H1 (cell line): Measurements from ENCODE around the gene ZNF281. TPM values are rescaled to one million over a fixed set of nuclear protein-coding genes. Genes with fewer than 3 reads are reported as not detected.

Experiments
- CTCF ChIA-PET: fragments of 300-600 bp; sonication (Branson Sonifier 250); formaldehyde crosslinking; loops from one replicate; lab custom pipeline; 2021; ENCODE audit not compliant: partially characterized antibody; lab: Charles Lee
- POLR2A ChIA-PET: fragments of 300-600 bp; sonication (Branson Sonifier 250); formaldehyde crosslinking; loops from one replicate; lab custom pipeline; 2021; ENCODE audit warnings: inconsistent platforms; ENCODE audit not compliant: partially characterized antibody; lab: Charles Lee
- DNase-seq, 2 experiments: peaks; one replicate each; pipeline versions ENCODE4 v3.0.0 to v3.0.0-alpha.2; 2010 to 2022; ENCODE audit warnings: low spot score in 2 of 2, low read depth in 1 of 2, mixed read lengths in 1 of 2
- FAIRE-seq: peaks from 2 replicates; lab custom pipeline; 2011; peaks lifted over from hg19 to GRCh38; lab: Jason Lieb, UNC
- H2AFZ ChIP-seq: 2 replicates; pipeline ENCODE4 v1.8.1; 2012; ENCODE audit warnings: low read length, inconsistent platforms
- H2AK5ac ChIP-seq: 2 replicates; pipeline ENCODE4 v1.6.1; 2013; ENCODE audit warnings: low read depth, low read length
- H2BK120ac ChIP-seq: replicated peaks from 2 replicates; pipeline ENCODE3; 2013; ENCODE audit warnings: low read depth, low read length, inconsistent platforms
- H2BK12ac ChIP-seq: 2 replicates; pipeline ENCODE4 v1.6.1; 2013; ENCODE audit warnings: low read depth, low read length
- H2BK15ac ChIP-seq: 2 replicates; pipeline ENCODE4 v1.6.1; 2013; ENCODE audit warnings: low read length
- H2BK20ac ChIP-seq: 2 replicates; pipeline ENCODE4 v1.6.1; 2013; ENCODE audit warnings: low read length
- H2BK5ac ChIP-seq: 2 replicates; pipeline ENCODE4 v1.6.1; 2013; ENCODE audit warnings: low read depth, low read length
- H3K14ac ChIP-seq: 2 replicates; pipeline ENCODE4 v1.6.1; 2013; ENCODE audit warnings: inconsistent platforms; ENCODE audit not compliant: insufficient read length
- H3K18ac ChIP-seq: 2 replicates; pipeline ENCODE4 v1.6.1; 2013; ENCODE audit warnings: low read length; ENCODE audit errors: extremely low read depth
- H3K23ac ChIP-seq: 2 replicates; pipeline ENCODE4 v1.6.1; 2013; ENCODE audit warnings: inconsistent platforms; ENCODE audit not compliant: insufficient read length
- H3K23me2 ChIP-seq: 2 replicates; pipeline ENCODE4 v1.6.1; 2013; ENCODE audit warnings: low read depth, low read length
- H3K27ac ChIP-seq: 2 replicates; pipeline ENCODE4 v1.6.1; 2011; ENCODE audit warnings: low read depth, low read length, inconsistent platforms
- H3K27me3 ChIP-seq, 4 experiments: replicated peaks in 1 of 4; 1 replicate in 1 of 4; 2 replicates in 3 of 4; pipeline versions ENCODE4 v1.6.1 to v1.8.1; 2011 to 2013; ENCODE audit warnings: low read length in 3 of 4, mild to moderate bottlenecking in 3 of 4, inconsistent platforms in 2 of 4, mixed read lengths in 2 of 4, moderate library complexity in 1 of 4; ENCODE audit not compliant: control insufficient read depth in 3 of 4, insufficient read depth in 3 of 4; ENCODE audit errors: extremely low read depth in 1 of 4
- H3K36me3 ChIP-seq, 4 experiments: 2 replicates each; pipeline versions ENCODE4 v1.6.1 to v1.8.1; 2011 to 2013; ENCODE audit warnings: mild to moderate bottlenecking in 4 of 4, low read length in 3 of 4, moderate library complexity in 2 of 4, control low read depth in 1 of 4, inconsistent platforms in 1 of 4; ENCODE audit not compliant: insufficient read depth in 4 of 4, control insufficient read depth in 2 of 4
- H3K4ac ChIP-seq: replicated peaks from 2 replicates; pipeline ENCODE3; 2013; ENCODE audit warnings: low read length, low read depth, mixed read lengths, inconsistent platforms; ENCODE audit not compliant: insufficient read length
- H3K4me1 ChIP-seq, 4 experiments: replicated peaks in 1 of 4; 1 replicate in 1 of 4; 2 replicates in 3 of 4; pipeline versions ENCODE4 v1.6.1 to v1.8.1; 2011 to 2013; ENCODE audit warnings: low read length in 3 of 4, inconsistent platforms in 2 of 4, mixed read lengths in 1 of 4; ENCODE audit not compliant: insufficient read depth in 4 of 4, control insufficient read depth in 3 of 4
- H3K4me2 ChIP-seq, 2 experiments: 2 replicates each; pipeline versions ENCODE4 v1.6.1 to v1.8.1; 2011 to 2013; ENCODE audit warnings: low read depth in 2 of 2, low read length in 2 of 2, control low read depth in 1 of 2, inconsistent platforms in 1 of 2, mild to moderate bottlenecking in 1 of 2; ENCODE audit not compliant: insufficient read depth in 1 of 2
- H3K4me3 ChIP-seq, 4 experiments: fragments of 200-600, 300-600 bp in 1 of 4; sonication (generic), shearing (Covaris generic), sonication (Bioruptor Twin) in 1 of 4; 2 replicates each; pipeline versions ENCODE4 v1.5.1 to v1.8.1; 2011 to 2016; ENCODE audit warnings: low read length in 4 of 4, low read depth in 3 of 4, control low read depth in 2 of 4, inconsistent platforms in 2 of 4, mild to moderate bottlenecking in 2 of 4, mixed read lengths in 1 of 4, moderate library complexity in 1 of 4; ENCODE audit not compliant: insufficient read depth in 2 of 4; ENCODE audit errors: extremely low read depth in 1 of 4
- H3K56ac ChIP-seq: replicated peaks from 2 replicates; pipeline ENCODE3; 2013; ENCODE audit warnings: low read depth, mild to moderate bottlenecking, mixed read lengths, low read length, inconsistent platforms; ENCODE audit not compliant: insufficient read length
- H3K79me1 ChIP-seq: 2 replicates; pipeline ENCODE4 v1.6.1; 2013; ENCODE audit warnings: low read depth, low read length, control low read depth
- H3K79me2 ChIP-seq, 2 experiments: 2 replicates each; pipeline versions ENCODE4 v1.6.1 to v1.8.1; 2012 to 2013; ENCODE audit warnings: low read length in 2 of 2, mild to moderate bottlenecking in 2 of 2, inconsistent platforms in 1 of 2; ENCODE audit not compliant: insufficient read depth in 2 of 2, control insufficient read depth in 1 of 2
- H3K9ac ChIP-seq, 4 experiments: replicated peaks in 1 of 4; 1 replicate in 1 of 4; 2 replicates in 3 of 4; pipeline versions ENCODE4 v1.6.1 to v1.8.1; 2011 to 2013; ENCODE audit warnings: low read depth in 3 of 4, low read length in 3 of 4, control low read depth in 2 of 4, mild to moderate bottlenecking in 2 of 4, moderate library complexity in 2 of 4, inconsistent platforms in 1 of 4; ENCODE audit errors: extremely low read depth in 1 of 4
- H3K9me3 ChIP-seq, 2 experiments: 2 replicates each; pipeline versions ENCODE4 v1.6.1 to v1.8.1; 2012 to 2013; ENCODE audit warnings: mild to moderate bottlenecking in 2 of 2, moderate library complexity in 2 of 2, control low read depth in 1 of 2, inconsistent platforms in 1 of 2, low read depth in 1 of 2, low read length in 1 of 2, mixed read lengths in 1 of 2; ENCODE audit not compliant: insufficient read depth in 2 of 2
- H4K20me1 ChIP-seq, 2 experiments: replicated peaks in 1 of 2; 2 replicates each; pipeline versions ENCODE3 to v1.8.1; 2011 to 2013; ENCODE audit warnings: inconsistent platforms in 2 of 2, low read length in 2 of 2, mild to moderate bottlenecking in 1 of 2; ENCODE audit not compliant: insufficient read depth in 2 of 2, control insufficient read depth in 1 of 2
- H4K5ac ChIP-seq: 2 replicates; pipeline ENCODE4 v1.6.1; 2013; ENCODE audit warnings: low read length, low read depth, mixed read lengths, inconsistent platforms; ENCODE audit not compliant: insufficient read length
- H4K8ac ChIP-seq: 2 replicates; pipeline ENCODE4 v1.8.0; 2013; ENCODE audit warnings: mild to moderate bottlenecking, moderate library complexity, low read length, inconsistent platforms; ENCODE audit not compliant: insufficient read depth; ENCODE audit errors: extremely low read depth
- H4K91ac ChIP-seq: replicated peaks from 2 replicates; pipeline ENCODE3; 2013; ENCODE audit warnings: low read length, mixed read lengths, inconsistent platforms; ENCODE audit not compliant: insufficient read length
- BCL11A ChIP-seq, 2 experiments: IDR thresholded peaks; one replicate each; pipeline ENCODE4 v1.6.1; 2011; ENCODE audit warnings: low read depth in 2 of 2, low read length in 2 of 2, mild to moderate bottlenecking in 2 of 2
- CEBPB ChIP-seq: IDR thresholded peaks from 2 replicates; pipeline ENCODE4 v1.6.1; 2012; ENCODE audit warnings: low read depth, low read length
- CTCF ChIP-seq, 3 experiments: IDR thresholded peaks; 1 replicate in 2 of 3; 2 replicates in 1 of 3; pipeline versions ENCODE4 v1.5.1 to v1.6.1; 2011; ENCODE audit warnings: low read length in 3 of 3, mild to moderate bottlenecking in 3 of 3, inconsistent platforms in 2 of 3, low read depth in 1 of 3, moderate library complexity in 1 of 3; ENCODE audit not compliant: insufficient read depth in 1 of 3; ENCODE audit errors: control extremely low read depth in 1 of 3
- EGR1 ChIP-seq: IDR thresholded peaks from 2 replicates; pipeline ENCODE4 v1.6.1; 2011; ENCODE audit warnings: low read depth, low read length, borderline replicate concordance
- FOSL1 ChIP-seq: IDR thresholded peaks from 2 replicates; pipeline ENCODE4 v1.6.1; 2011; ENCODE audit warnings: mild to moderate bottlenecking, low read depth, low read length, moderate library complexity; ENCODE audit not compliant: insufficient read depth
- GABPA ChIP-seq: IDR thresholded peaks from 2 replicates; pipeline ENCODE4 v1.6.1; 2011; ENCODE audit warnings: mild to moderate bottlenecking, low read length, moderate library complexity, borderline replicate concordance; ENCODE audit not compliant: insufficient read depth
- KDM1A ChIP-seq: fragments of 200-600, 300-600 bp; sonication (generic); IDR thresholded peaks from 2 replicates; pipeline ENCODE4 v1.7.1; 2016; ENCODE audit warnings: mild to moderate bottlenecking, low read length, borderline replicate concordance
- KDM4A ChIP-seq: IDR thresholded peaks from one replicate; pipeline ENCODE4 v1.7.1; 2012; ENCODE audit warnings: low read depth, mild to moderate bottlenecking, moderate library complexity, low read length, inconsistent platforms; ENCODE audit not compliant: severe bottlenecking
- RAD21 ChIP-seq, 2 experiments: IDR thresholded peaks in 1 of 2; conservative IDR thresholded peaks in 1 of 2; 2 replicates each; pipeline ENCODE4 v1.6.1; 2011; ENCODE audit warnings: low read depth in 2 of 2, low read length in 2 of 2, improper control_type of control experiment in 1 of 2, inconsistent platforms in 1 of 2, mild to moderate bottlenecking in 1 of 2, moderate library complexity in 1 of 2
- TAF1 ChIP-seq: IDR thresholded peaks from 2 replicates; pipeline ENCODE4 v1.6.1; 2011; ENCODE audit warnings: mild to moderate bottlenecking, low read depth, low read length
- YY1 ChIP-seq: IDR thresholded peaks from 2 replicates; pipeline ENCODE4 v1.6.1; 2011; ENCODE audit warnings: low read depth, mild to moderate bottlenecking, low read length
- WGBS, 2 experiments: shearing (Covaris generic) in 1 of 2; methylation state at CpG; one replicate each; pipeline versions ENCODE4 v1.1.6 to v1.1.7; 2013 to 2015; ENCODE audit warnings: low lambda C conversion rate in 2 of 2, mixed read lengths in 2 of 2, inconsistent platforms in 1 of 2, low coverage in 1 of 2, missing lambda C conversion rate in 1 of 2; ENCODE audit not compliant: insufficient replicate concordance in 2 of 2, insufficient coverage in 1 of 2, insufficient read length in 1 of 2; ENCODE audit errors: extremely low coverage in 1 of 2, missing lambda C conversion rate in 1 of 2; 5-methylcytosine and 5-hydroxymethylcytosine counted together
- polyA plus RNA-seq, 7 experiments: library from polyadenylated mRNA; depleted of rRNA in 3 of 7; stranded (reverse) in 5 of 7; unstranded in 2 of 7; fragments of >200 nt in 5 of 7; fragments of 200-250 nt in 2 of 7; gene quantifications; 1 replicate in 5 of 7; 2 replicates in 1 of 7; 4 replicates in 1 of 7; pipeline versions ENCODE4 v1.2.1 to v1.2.3, GENCODE V29; 2011 to 2013; ENCODE audit warnings: missing spikeins in 2 of 7, mixed read lengths in 2 of 7
- total RNA-seq: library from RNA; stranded (reverse); fragmentation: NEBNext Ultra II Directional; extraction: Animal tissue kit (Norgen Biotek cat#: 25700); gene quantifications from 2 replicates; pipeline ENCODE4 v1.2.1, GENCODE V29; 2021

Gene ZNF281
- total and polyA plus RNA-seq, 2 of the 8 experiments (the other 6 are each of a cell fraction or from before 2014, with no cell fraction given) = 19.5 to 61.4 TPM

DNA sequence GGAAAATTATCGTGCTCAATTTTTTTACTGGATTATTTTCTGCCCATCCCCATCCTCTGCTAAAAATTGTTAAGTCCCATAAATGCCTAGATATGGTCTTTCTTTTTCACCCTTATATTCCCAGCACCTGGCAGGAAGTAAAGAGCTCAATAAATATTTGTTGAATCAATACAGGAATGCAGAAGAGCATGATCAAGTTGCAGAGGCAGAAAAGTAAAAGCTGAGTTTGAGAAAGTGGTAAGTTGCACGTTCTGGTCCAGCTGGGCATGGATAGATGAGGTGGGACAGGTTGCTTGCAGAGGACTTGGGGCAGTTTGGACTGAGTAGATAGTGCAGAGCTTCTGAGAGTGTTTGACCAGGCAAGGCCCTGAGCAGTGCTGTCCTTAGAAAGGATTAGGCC lies 40.1 kb downstream of the ZNF281 start:
- no peak overlapping the region for H2AFZ ChIP-seq
- no peak overlapping the region for H2AK5ac ChIP-seq
- no peak overlapping the region for H2BK20ac ChIP-seq
- H3K14ac ChIP-seq = no peak overlapping the region
- H3K9ac ChIP-seq = no peak overlapping the region
- no peak overlapping the region for H2BK120ac ChIP-seq
- CTCF ChIA-PET = interaction anchor here (0.9 to 2.6 kb wide), 4 partner anchors 17 to 89 kb away, joined by 3 to 18 read pairs (median 5); no protein-coding TSS in a partner anchor
- no peak overlapping the region for H4K5ac ChIP-seq
- no peak overlapping the region for H3K27ac ChIP-seq
- peaks cover 0 to 5% (median 2%) of the 10 kb centered on the region in 4 experiments; a peak in 2 of 8 replicates for H3K36me3 ChIP-seq
- H2BK5ac ChIP-seq = no peak overlapping the region; the same call in 1 of the 2 replicates
- POLR2A ChIA-PET = interaction anchor here (0.9 to 3.9 kb wide), 3 partner anchors 10 to 42 kb away, joined by 3 to 20 read pairs (median 3); no protein-coding TSS in a partner anchor
- no peaks in the 10 kb centered on the region for H3K9me3 ChIP-seq
- H4K91ac ChIP-seq = peak overlapping the region; percentile 86
- no peak overlapping the region for H4K8ac ChIP-seq
- FAIRE-seq (no peak), DNase-seq (no peak)
- H3K79me2 ChIP-seq = no peaks in the 10 kb centered on the region
- no peak overlapping the region; the same call in 1 of the 2 replicates for H2BK12ac ChIP-seq
- no peak overlapping the region for H3K56ac ChIP-seq
- no peaks in the 10 kb centered on the region for H4K20me1 ChIP-seq
- no peaks in the 10 kb centered on the region; the same call in 1 of the 2 replicates for H3K23me2 ChIP-seq
- no peak overlapping the region for H2BK15ac ChIP-seq
- peaks cover 0 to 26% (median 18%) of the 10 kb centered on the region in 4 experiments; a peak in 6 of 7 replicates for H3K4me1 ChIP-seq
- H3K18ac ChIP-seq = no peak overlapping the region
- H3K4me2 ChIP-seq = no peak overlapping the region
- no peaks in the 10 kb centered on the region for H3K27me3 ChIP-seq
- H3K4ac ChIP-seq = no peak overlapping the region
- H3K23ac ChIP-seq = no peak overlapping the region
- no peak overlapping the region for H3K4me3 ChIP-seq
- H3K79me1 ChIP-seq = no peaks in the 10 kb centered on the region
- WGBS, 2 experiments = 87% methylated on average over 2 of the region's 2 CpGs; no CpG with 5 or more reads in 1 of the 2 experiments
- TF ChIP-seq FOSL1 (no peak), GABPA (no peak), BCL11A (IDR thresholded peaks at IDR 0.05; ENCODE audit: low read depth in 2 of 2, low read length in 2 of 2) (no peak), KDM1A (no peak), EGR1 (no peak), CEBPB (no peak), YY1 (no peak), RAD21 (IDR thresholded peaks at IDR 0.05 in 1 of 2, conservative IDR thresholded peaks at IDR 0.05 in 1 of 2; ENCODE audit: low read depth in 2 of 2, low read length in 2 of 2) (no peak), KDM4A (no peak), TAF1 (no peak), CTCF (IDR thresholded peaks at IDR 0.05; ENCODE audit: control extremely low read depth in 1 of 3, insufficient read depth in 1 of 3, low read depth in 1 of 3, low read length in 3 of 3) (no peak)
